DND-41 (cell line): ENCODE data around the gene GHDC.

Experiments
- ATAC-seq: fragments of 200-7000 bp; cut with Tn5 transposase; 3 replicates; pipeline ENCODE4 v1.9.1; 2021; ENCODE audit warnings: low read depth; ENCODE audit not compliant: insufficient read depth
- DNase-seq: peaks from one replicate; pipeline ENCODE4 v3.0.0-alpha.2; 2020
- H2AFZ ChIP-seq: 2 replicates; pipeline ENCODE4 v1.6.0; 2012; ENCODE audit warnings: low read depth, low read length
- H3K27ac ChIP-seq: 2 replicates; pipeline ENCODE4 v1.5.1; 2012; ENCODE audit warnings: low read length, inconsistent platforms
- H3K27me3 ChIP-seq: fragments of 200-600 bp; sonication (generic); 2 replicates; pipeline ENCODE4 v1.6.0; 2012; ENCODE audit warnings: low read length, mild to moderate bottlenecking, inconsistent platforms; ENCODE audit not compliant: insufficient read depth, poor library complexity
- H3K36me3 ChIP-seq: 2 replicates; pipeline ENCODE4 v1.5.1; 2012; ENCODE audit warnings: low read length, inconsistent platforms; ENCODE audit not compliant: insufficient read depth
- H3K4me1 ChIP-seq: 2 replicates; pipeline ENCODE4 v1.5.1; 2012; ENCODE audit warnings: mild to moderate bottlenecking, low read length; ENCODE audit not compliant: insufficient read depth
- H3K4me2 ChIP-seq: 2 replicates; pipeline ENCODE4 v1.6.0; 2012; ENCODE audit warnings: mild to moderate bottlenecking, moderate library complexity, low read length, inconsistent platforms; ENCODE audit not compliant: insufficient read depth
- H3K4me3 ChIP-seq, 2 experiments: fragments of 200-600 bp in 1 of 2; shearing (Covaris generic) in 1 of 2; 2 replicates each; pipeline ENCODE4 v1.5.1; 2012 to 2016; ENCODE audit warnings: inconsistent platforms in 2 of 2, low read length in 2 of 2, mild to moderate bottlenecking in 2 of 2, low read depth in 1 of 2, moderate library complexity in 1 of 2
- H3K79me2 ChIP-seq: 2 replicates; pipeline ENCODE4 v1.6.0; 2012; ENCODE audit warnings: low read length, inconsistent platforms; ENCODE audit not compliant: insufficient read depth
- H3K9ac ChIP-seq: 2 replicates; pipeline ENCODE4 v1.6.0; 2012; ENCODE audit warnings: low read depth, mild to moderate bottlenecking, inconsistent platforms, low read length, moderate library complexity
- H3K9me3 ChIP-seq: 2 replicates; pipeline ENCODE4 v1.5.1; 2012; ENCODE audit warnings: low read length, moderate library complexity, mild to moderate bottlenecking, inconsistent platforms; ENCODE audit not compliant: insufficient read depth, severe bottlenecking
- H4K20me1 ChIP-seq: 2 replicates; pipeline ENCODE4 v1.6.0; 2012; ENCODE audit warnings: low read length; ENCODE audit not compliant: insufficient read depth
- CTCF ChIP-seq: IDR thresholded peaks from 2 replicates; pipeline ENCODE4 v1.5.1; 2012; ENCODE audit warnings: borderline replicate concordance, low read length, moderate library complexity, mild to moderate bottlenecking; ENCODE audit not compliant: poor library complexity, severe bottlenecking; ENCODE audit errors: extremely low read depth
- EZH2 ChIP-seq: IDR thresholded peaks from 3 replicates; pipeline ENCODE4 v1.6.1; 2012; ENCODE audit warnings: borderline replicate concordance, low read depth, mild to moderate bottlenecking, moderate library complexity, low read length, inconsistent platforms; ENCODE audit not compliant: severe bottlenecking

GHDC gene

GRCh38 chr17:42167807-42168206 is 26.5 kb downstream of the GHDC start:
- TF ChIP-seq CTCF (no peak), EZH2 (no peak)
- Histone ChIP-seq H3K4me3 (no peak overlapping the region), H3K27ac (no peak overlapping the region), H3K4me2 (no peak overlapping the region), H3K9me3 (no peaks in the 10 kb centered on the region), H3K9ac (no peak overlapping the region), H3K27me3 (no peaks in the 10 kb centered on the region), H3K79me2 (no peaks in the 10 kb centered on the region), H4K20me1 (no peaks in the 10 kb centered on the region), H2AFZ (no peak overlapping the region), H3K36me3 (no peaks in the 10 kb centered on the region), H3K4me1 (no peaks in the 10 kb centered on the region)
- ATAC-seq (no peak), DNase-seq (no peak)

GRCh38 chr17:42166196-42166763 is 28.0 kb downstream of the GHDC start:
- Histone ChIP-seq H3K27me3 (no peaks in the 10 kb centered on the region), H3K4me2 (no peak overlapping the region), H3K4me1 (no peaks in the 10 kb centered on the region), H3K36me3 (no peaks in the 10 kb centered on the region), H3K79me2 (no peaks in the 10 kb centered on the region), H2AFZ (no peak overlapping the region), H3K27ac (no peak overlapping the region), H3K9me3 (no peaks in the 10 kb centered on the region), H3K4me3 (no peak overlapping the region), H3K9ac (no peak overlapping the region), H4K20me1 (no peaks in the 10 kb centered on the region)
- ATAC-seq (no peak), DNase-seq (no peak)
- TF ChIP-seq EZH2 = no peak
- TF ChIP-seq CTCF = no peak

GRCh38 chr17:42165751-42166150 is 28.5 kb downstream of the GHDC start:
- no peak overlapping the region for H2AFZ ChIP-seq
- no peak for ATAC-seq
- no peak overlapping the region for H3K9ac ChIP-seq
- H3K79me2 ChIP-seq = no peaks in the 10 kb centered on the region
- H3K27ac ChIP-seq = no peak overlapping the region
- H3K4me3 ChIP-seq = no peak overlapping the region
- H3K4me1 ChIP-seq = no peaks in the 10 kb centered on the region
- no peaks in the 10 kb centered on the region for H3K36me3 ChIP-seq
- no peaks in the 10 kb centered on the region for H3K9me3 ChIP-seq
- H3K4me2 ChIP-seq = no peak overlapping the region
- no peak for DNase-seq
- H4K20me1 ChIP-seq = no peaks in the 10 kb centered on the region
- no peaks in the 10 kb centered on the region for H3K27me3 ChIP-seq
- TF ChIP-seq CTCF = no peak
- TF ChIP-seq EZH2 = no peak
